GM18499 (cell line): ENCODE measurements around the gene MTA3.

Experiments
- ATAC-seq: cut with Tn5 transposase; IDR thresholded peaks from one replicate; pipeline ENCODE4 v1.9.1; 2021; ENCODE audit warnings: moderate number of reproducible peaks; ENCODE audit not compliant: insufficient read depth, unreplicated experiment

MTA3 gene

GRCh38 chr2:42653039-42653438 lies 84.6 kb downstream of the MTA3 start:
- no peak for ATAC-seq

- no peak for ATAC-seq
Observed at GRCh38 chr2:42653908-42654445, 85.5 kb downstream of the MTA3 start.

- no peak for ATAC-seq
Observed at GRCh38 chr2:42658306-42658705, 89.9 kb downstream of the MTA3 start.

- no peak for ATAC-seq
Observed at GRCh38 chr2:42659609-42660008, 91.2 kb downstream of the MTA3 start.

- ATAC-seq, result peak; percentile 59
Observed at GRCh38 chr2:42663106-42663780, 94.8 kb downstream of the MTA3 start.

GRCh38 chr2:42663828-42664227 lies 95.4 kb downstream of the MTA3 start:
- ATAC-seq, result no peak

GRCh38 chr2:42673989-42674579 lies 105.7 kb downstream of the MTA3 start:
- no peak for ATAC-seq

- ATAC-seq, result no peak
Observed at GRCh38 chr2:42675815-42676214, 107.4 kb downstream of the MTA3 start.

GRCh38 chr2:42685303-42685702 lies 116.9 kb downstream of the MTA3 start:
- ATAC-seq, result no peak

GRCh38 chr2:42693013-42693615 lies 124.7 kb downstream of the MTA3 start:
- ATAC-seq, result no peak

GRCh38 chr2:42693688-42694479 lies 125.5 kb downstream of the MTA3 start:
- no peak for ATAC-seq

- ATAC-seq, result no peak
Observed at GRCh38 chr2:42696987-42697386, 128.6 kb downstream of the MTA3 start.

- no peak for ATAC-seq
Observed at GRCh38 chr2:42698940-42699339, 130.5 kb downstream of the MTA3 start.

- ATAC-seq, result no peak
Observed at GRCh38 chr2:42706836-42707235, 138.4 kb downstream of the MTA3 start.

- no peak for ATAC-seq
Observed at GRCh38 chr2:42708179-42708578, 139.7 kb downstream of the MTA3 start.

GRCh38 chr2:42711896-42712295 lies 143.5 kb downstream of the MTA3 start:
- ATAC-seq, result no peak

- ATAC-seq, result no peak
Observed at GRCh38 chr2:42712934-42713333, 144.5 kb downstream of the MTA3 start.

GRCh38 chr2:42713920-42714319 lies 145.5 kb downstream of the MTA3 start:
- no peak for ATAC-seq

- no peak for ATAC-seq
Observed at GRCh38 chr2:42714686-42715085, 146.3 kb downstream of the MTA3 start.

GRCh38 chr2:42721898-42722297 lies 153.5 kb downstream of the MTA3 start:
- no peak for ATAC-seq
